ENCODE data around the gene MIER2.
"Not testable (repeated sequence)": the region's sequence is repeated elsewhere in the genome, so short reads cannot be mapped to it uniquely, and the experiment has no call there.

Gene MIER2, protein sequence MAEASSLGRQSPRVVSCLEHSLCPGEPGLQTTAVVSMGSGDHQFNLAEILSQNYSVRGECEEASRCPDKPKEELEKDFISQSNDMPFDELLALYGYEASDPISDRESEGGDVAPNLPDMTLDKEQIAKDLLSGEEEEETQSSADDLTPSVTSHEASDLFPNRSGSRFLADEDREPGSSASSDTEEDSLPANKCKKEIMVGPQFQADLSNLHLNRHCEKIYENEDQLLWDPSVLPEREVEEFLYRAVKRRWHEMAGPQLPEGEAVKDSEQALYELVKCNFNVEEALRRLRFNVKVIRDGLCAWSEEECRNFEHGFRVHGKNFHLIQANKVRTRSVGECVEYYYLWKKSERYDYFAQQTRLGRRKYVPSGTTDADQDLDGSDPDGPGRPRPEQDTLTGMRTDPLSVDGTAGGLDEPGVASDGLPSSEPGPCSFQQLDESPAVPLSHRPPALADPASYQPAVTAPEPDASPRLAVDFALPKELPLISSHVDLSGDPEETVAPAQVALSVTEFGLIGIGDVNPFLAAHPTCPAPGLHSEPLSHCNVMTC

DNA sequence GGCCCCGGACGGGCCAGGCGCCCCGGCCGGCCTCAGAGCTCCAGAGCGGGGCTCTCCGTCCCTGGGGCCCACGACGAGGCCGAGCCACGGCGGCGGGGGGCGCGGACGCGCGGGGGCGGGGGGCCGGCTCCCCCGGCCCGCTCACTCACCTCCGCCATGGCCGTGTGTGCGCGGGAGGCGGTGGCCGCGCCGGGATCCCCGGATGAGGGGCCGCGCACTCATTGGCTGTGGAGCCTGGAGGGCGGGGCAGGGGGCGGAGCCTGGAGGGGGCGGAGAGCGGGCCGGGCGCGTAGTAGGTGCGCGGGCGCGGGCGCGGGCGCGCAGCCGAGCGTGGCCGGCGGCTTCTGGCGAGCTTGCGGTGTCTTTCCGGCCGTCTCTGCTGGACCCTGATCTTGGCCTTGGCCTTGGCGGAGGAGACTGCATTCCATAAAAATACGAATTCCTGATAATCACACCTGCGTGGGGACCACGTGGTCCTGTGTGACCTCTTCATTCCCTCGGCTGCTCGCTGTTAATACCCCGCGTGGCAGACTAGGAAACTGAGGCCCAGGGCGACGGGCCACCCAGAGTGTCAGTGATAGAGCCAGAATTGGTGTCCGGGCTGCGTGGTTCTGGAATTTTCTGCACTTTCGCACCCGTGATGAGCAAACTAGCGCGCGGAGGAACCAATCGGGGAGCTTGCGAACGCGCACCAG is at the start of gene MIER2:
Gene MIER2 (minus strand): TSS at position 172 of the 695 bp plus-strand sequence. CDS start 14 bp downstream, at position 158.
- DNase-seq: peak in 1 of 2 experiments; percentile 16

DNA sequence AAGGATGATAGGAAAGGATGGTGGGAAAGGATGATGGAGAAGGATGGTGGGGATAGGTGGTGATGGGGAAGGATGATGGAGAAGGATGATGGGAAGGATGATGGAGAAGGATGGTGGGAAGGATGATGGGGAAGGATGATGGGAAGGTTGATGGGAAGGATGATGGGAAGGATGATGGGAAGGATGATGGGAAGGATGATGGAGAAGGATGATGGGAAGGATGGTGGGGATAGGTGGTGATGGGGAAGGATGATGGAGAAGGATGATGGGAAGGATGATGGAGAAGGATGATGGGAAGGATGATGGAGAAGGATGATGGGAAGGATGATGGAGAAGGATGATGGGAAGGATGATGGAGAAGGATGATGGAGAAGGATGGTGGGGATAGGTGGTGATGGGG is 49.0 kb upstream of the MIER2 start:
- DNase-seq: not testable (repeated sequence)

DNA sequence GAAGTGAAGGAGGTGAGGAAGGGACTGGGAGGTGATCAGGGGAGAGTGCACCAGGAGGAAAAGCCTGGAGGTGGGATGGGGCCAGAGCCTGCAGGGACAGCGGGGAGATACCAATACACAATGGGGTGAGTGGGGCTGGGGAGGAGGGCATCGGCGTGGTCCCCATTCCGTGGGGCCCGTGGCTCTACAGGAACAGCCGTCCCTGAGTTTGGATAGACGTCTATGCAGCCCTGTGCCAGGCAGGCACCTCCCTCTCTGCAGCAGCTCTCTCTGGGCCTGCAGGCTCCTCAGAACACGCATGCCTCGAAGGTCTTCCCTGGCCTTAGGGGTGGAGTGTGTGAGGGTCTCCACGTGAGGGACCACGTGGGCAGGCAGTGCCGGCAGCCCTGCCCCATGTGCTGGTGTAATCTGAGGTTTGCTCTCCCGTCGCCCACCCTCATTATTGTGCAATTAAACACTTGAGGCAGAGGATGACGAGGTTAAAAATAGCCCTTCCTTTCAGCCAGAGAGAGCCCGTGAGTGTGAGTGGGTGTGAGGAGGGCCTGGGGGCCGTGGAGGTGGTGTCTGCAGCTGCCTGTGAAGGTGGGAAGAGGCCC is 47.9 kb upstream of the MIER2 start:
- no peak for DNase-seq

DNA sequence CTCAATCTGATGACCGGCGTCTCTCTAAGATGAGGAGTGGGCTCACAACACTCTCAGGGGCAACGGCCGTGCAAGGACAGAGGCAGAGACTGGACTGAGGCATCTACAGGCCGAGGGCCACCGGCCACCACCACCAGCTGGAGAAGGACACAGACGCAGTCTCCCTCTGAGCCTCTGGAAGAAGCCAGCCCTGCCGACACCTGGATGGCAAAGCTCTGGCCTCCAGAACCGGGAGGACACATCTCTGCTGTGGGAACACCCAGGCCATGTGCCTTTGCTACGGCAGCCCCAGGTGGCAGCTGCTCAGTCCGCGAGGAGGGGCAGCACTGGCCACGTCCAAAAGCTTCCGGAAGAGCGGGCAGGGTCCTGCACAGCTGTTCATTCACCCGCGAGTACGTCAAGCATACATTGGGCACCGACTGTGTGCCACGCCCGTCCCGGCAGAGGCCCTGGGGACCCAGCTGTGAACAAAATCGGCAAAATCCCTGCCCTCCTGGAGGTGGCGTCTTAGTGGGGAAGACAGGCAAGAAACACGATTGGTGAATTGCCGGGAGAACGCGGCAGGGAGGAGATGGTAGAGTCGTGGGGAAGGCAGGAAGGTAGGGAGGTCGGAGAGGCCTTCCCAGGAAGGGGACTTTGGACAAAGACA is 47.3 kb upstream of the MIER2 start:
- no peak for DNase-seq

DNA sequence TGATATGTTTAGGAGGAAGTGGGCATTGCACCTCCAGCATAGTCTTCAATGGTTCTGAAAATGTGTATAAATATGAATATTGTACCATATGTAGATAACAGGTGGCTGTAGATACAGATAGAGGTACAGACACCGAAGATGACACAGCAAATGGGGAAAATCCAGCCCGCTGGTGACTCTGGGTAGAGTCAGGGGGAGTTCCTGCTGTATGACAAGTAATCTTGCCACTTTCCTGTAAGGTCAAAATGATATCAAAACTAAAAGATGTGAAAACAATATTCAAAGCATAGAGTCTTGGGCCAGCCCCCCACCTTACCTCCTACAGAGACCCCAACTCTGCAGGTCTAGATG is 46.6 kb upstream of the MIER2 start:
- DNase-seq: no peak

DNA sequence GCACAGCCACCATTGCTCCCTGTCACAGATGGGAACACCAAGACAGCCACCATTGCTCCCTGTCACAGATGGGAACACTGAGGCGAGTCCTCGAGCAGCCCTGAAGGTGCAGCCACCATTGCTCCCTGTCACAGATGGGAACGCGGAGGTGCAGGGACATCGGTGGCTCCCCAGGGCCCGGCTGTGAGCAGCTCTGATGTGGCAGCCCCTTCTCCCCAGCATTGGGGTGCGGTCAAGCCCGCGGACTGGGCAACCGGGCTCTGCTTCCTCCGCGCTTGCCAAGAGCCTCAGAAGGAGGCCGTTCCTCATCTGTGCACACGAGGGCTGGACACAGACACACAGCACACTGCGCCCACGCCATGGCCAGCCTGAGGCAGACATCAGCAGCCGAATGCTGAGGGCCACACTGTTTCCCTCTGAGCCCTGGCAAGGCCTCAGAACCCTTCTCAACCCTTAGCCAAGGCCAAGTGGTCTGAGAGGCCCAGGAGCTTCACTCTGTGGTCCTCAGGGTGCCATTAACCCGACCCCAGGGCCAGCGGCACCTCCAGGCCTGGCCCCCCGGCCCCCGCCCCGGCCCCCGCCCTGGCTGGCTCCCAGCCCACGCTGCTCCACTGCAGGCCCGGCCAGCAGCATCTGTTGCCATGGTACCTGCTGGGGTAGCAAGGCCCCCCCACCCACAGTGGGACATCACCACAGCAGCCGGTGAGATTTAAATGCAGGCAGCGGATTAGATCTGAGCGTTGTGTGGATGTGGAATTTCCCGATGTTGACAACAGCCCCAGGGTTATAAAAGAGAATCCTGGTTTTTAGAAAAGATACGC is 46.0 kb upstream of the MIER2 start:
- DNase-seq: no peak

DNA sequence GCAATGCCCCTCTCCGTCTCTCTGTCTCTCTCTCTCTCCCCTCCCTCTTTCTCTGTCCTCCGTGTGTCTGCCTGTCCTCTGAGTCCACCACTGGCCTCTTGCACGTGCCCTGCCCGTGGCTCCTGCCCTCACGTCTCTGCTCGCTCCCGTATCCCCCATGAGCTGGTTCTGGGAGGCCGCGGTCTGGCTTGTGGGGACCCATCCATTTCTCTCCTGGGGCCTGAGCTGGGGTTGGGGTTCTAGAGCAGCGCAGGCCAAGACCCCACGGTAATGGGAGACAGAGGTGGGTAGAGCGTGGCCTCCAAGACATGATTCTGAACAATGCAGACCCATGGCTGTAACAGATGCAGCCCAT is 45.3 kb upstream of the MIER2 start:
- DNase-seq: no peak

DNA sequence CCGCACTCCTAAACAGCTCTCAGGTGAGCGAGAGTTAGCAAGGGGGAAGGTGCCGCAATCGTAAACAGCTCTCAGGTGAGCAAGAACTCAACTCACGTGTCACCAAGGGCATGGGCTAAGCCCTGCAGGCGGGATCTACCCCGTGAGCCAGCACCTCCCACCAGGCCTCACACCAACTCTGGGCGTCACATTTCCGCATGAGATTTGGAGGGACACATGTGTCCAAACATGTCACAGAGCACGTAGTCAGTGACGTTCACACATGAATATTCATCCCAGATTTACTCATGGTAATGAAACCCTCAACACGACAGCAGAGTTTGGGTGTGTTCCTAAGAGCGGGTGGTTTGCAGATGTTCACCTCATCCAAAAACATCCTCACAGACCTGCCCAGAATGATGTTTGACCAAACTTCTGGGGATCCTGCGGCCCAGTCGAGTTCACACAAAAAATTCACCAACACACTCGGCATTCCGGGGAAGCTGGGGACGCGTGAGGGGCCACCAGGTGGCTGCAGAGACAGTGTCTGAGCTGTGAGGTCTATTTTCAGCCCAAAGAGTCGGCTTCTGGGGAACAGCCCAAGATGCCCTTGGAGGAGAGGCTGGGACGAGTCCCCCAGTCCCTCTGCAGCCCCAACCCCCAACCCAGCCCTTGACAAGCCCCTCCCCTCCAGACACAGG is 44.8 kb upstream of the MIER2 start:
- no peak for DNase-seq

DNA sequence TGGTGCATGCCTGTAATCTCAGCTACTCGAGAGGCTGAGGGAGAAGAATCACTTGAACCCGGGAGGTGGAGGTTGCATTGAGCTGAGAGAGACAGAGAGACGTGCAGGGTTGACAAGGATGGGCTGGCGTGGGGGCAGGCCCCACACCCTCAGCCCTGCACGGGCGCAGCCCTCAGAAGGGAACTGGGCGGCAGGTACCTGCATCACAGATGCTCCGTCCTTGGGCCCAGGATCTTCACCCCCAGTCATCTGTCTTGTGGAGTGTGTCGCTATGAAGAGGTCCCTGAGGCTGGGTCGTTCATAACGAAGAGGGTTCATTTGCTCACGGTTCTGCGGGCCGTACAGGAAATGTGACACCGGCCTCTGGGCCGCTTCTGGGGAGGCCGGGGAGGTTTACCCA is 44.1 kb upstream of the MIER2 start:
- no peak for DNase-seq

DNA sequence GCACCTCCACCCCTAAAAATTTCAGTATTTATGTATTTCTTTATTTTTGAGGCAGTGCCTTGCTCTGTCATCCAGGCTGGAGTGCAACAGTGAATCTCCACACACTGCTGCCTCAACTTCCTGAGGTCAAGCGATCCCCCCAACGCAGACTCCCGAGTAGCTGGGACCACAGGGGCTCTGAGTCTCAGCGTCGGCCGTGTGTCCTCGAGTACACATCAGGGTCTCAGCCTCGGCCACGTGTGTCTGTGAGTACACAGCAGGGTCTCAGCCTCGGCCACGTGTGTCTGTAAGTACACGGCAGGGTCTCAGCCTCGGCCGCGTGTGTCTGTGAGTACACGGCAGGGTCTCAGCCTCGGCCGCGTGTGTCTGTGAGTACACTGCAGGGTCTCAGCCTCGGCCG is 43.2 kb upstream of the MIER2 start:
- no peak for DNase-seq

DNA sequence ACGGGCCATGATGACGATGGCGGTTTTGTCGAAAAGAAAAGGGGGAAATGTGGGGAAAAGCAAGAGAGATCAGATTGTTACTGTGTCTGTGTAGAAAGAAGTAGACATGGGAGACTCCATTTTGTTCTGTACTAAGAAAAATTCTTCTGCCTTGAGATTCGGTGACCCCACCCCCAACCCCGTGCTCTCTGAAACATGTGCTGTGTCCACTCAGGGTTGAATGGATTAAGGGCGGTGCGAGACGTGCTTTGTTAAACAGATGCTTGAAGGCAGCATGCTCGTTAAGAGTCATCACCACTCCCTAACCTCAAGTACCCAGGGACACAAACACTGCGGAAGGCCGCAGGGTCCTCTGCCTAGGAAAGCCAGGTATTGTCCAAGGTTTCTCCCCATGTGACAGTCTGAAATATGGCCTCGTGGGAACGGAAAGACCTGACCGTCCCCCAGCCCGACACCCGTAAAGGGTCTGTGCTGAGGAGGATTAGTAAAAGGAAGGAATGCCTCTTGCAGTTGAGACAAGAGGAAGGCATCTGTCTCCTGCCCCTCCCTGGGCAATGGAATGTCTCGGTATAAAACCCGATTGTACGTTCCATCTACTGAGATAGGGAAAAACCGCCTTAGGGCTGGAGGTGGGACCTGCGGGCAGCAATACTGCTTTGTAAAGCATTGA is 42.2 kb upstream of the MIER2 start:
- peak in 1 of 2 experiments; percentile 22 for DNase-seq

DNA sequence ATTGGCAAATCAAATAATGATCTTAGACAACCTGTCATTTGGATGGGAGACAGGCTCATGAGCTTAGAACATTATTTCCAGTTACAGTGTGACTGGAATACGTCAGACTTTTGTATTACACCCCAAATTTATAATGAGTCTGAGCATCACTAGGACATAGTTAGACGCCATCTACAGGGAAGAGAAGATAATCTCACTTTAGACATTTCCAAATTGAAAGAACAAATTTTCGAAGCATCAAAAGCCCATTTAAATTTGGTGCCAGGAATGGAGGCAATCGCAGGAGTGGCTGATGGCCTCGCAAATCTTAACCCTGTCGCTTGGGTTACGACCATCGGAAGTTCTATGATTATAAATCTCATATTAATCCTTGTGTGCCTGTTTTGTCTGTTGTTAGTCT is 41.6 kb upstream of the MIER2 start:
- DNase-seq: not testable (repeated sequence)

DNA sequence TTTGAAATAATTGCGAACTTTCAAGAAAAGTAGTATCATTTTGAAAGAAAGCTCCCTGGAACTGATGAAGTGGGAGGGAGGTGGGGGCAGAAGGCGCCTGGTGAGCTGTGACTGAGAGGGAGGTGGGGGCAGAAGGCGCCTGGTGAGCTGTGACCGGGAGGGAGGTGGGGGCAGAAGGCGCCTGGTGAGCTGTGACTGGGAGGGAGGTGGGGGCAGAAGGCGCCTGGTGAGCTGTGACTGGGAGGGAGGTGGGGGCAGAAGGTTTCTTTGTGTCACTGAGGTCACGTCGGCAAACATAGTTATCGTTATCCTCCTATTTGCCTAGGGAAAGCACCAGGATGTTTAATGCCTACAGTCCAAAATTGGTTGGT is 40.2 kb upstream of the MIER2 start:
- no peak for DNase-seq

DNA sequence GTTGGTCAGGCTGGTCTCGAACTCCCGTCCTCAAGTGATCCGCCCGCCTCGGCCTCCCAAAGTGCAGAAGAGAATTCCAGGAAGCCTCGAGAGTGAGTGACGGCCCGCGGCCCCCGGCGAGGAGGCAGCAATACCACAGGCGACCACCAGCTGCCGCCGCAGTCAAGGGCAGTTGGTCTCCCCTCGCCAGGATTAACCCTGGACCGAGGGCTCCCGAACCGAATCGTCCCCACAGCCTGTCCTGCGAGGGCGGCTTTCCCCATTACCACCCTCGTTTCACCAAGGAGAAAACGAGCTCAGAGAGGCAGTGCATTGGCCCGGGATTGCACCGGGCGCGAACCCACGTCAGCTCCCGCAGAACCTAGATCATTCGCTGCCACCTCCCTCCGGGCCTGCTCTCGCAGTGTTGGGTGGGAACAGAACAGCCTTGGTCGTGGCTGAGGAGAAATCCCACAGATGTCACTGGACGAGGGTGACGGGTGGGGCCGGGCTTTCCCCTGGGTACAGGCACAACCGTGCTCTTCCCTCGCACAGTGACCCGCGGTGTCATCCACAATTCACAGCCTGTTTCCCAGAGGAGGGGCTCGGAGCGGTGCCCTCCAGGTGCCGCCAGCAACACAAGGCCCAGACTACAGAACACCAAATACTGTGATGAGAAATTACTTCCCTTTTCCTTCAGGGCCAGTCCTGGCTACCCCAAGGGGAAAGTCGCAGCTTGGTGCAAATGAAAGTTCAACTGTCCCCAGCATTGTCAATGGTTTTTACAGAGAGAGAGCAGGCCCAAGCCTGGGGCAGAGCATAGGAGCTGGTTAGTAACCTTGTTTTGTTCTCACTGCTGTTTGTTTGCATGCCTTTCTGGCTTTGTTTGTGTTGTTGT is 39.6 kb upstream of the MIER2 start:
- DNase-seq: no peak

DNA sequence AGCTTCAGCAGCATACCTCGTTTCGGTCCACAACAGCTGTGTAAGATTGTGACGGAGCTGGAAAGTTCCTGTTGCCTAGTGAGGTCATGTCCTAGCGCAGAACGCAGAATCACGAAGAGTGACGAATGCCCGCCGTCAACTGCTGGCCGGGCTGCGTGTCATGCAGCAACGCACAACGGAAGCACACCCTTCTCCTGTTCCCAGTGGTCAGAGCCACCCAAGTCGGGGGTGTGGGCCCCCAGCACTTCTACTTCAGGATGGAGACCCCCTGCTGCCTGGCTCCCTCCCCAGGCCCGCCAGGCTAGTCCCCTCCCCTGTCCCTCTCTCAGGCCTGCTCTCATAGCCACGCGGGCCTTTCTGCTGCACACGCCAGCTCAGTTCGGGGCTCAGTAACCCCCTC is 38.4 kb upstream of the MIER2 start:
- DNase-seq: no peak

DNA sequence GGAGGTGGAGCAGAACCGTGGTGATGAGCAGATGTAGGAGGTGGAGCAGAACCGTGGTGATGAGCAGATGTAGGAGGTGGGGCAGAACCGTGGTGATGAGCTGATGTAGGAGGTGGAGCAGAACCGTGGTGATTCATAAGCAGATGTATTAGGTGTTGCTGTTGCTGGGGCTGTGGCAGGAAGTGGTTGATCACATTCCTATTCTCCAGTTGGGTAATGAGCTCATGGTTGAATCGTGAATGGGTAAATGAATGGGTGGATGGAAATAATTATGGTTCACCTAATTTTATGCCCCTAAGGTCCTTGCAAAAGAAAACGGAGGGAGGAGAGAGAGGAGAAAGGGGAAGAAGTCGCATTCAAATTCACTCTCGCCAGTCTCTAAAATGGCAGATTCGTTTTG is 38.0 kb upstream of the MIER2 start:
- not testable (repeated sequence) for DNase-seq

DNA sequence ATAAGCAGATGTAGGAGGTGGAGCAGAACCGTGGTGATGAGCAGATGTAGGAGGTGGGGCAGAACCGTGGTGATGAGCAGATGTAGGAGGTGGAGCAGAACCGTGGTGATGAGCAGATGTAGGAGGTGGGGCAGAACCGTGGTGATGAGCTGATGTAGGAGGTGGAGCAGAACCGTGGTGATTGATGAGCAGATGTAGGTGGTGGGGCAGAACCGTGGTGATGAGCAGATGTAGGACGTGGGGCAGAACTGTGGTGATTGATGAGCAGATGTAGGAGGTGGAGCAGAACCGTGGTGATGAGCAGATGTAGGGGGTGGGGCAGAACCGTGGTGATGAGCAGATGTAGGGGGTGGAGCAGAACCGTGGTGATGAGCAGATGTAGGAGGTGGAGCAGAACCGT is 37.3 kb upstream of the MIER2 start:
- DNase-seq: not testable (repeated sequence)

DNA sequence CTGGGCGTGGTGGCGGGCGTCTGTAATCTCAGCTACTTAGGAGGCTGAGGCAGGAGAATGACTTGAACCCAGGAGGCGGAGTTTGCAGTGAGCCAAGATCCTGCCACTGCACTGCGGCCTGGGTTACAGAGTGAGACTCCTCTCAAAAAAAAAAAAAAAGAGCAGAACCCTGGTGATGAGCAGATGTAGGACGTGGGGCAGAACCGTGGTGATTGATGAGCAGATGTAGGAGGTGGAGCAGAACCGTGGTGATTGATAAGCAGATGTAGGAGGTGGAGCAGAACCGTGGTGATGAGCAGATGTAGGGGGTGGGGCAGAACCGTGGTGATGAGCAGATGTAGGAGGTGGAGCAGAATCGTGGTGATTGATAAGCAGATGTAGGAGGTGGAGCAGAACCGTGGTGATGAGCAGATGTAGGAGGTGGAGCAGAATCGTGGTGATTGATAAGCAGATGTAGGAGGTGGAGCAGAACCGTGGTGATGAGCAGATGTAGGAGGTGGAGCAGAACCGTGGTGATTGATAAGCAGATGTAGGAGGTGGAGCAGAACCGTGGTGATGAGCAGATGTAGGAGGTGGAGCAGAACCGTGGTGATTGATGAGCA is 36.1 kb upstream of the MIER2 start:
- not testable (repeated sequence) for DNase-seq

DNA sequence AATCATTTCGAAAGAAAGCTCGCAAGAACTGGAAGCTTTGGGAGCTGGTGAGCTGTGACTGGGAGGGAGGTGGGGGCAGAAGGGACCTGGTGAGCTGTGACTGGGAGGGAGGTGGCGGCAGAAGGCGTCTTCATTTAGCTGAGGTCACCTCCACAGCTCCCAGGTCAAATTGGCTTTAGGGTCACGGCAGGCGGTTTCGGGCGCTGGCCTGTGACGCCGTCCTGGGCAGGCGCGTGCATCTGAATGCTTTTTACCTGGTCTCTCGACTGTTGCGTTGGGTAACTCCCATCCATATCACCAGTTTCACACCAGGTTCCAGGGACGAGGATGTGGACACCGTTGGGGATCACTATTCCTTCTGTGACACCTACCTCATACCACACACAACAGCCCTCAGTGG is 35.2 kb upstream of the MIER2 start:
- no peak for DNase-seq

DNA sequence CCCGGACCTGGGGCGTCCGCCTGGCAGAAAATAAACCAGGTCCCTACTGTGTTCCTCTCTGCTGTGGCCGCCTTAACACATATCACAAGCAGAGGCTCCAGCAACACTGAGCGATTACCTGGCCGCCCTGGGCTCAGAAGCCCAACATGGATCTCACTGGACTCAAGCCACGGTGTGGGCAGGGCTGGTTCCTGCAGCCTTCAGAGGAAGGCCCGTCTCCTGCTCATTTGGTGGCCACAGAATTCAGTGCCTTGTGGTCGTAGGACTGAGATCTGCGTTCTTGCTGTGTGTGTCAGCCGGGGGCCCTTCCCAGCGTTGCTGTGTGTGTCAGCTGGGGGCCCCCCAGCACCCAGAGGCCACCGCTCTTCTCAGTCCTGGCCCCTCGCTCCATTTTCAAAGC is 34.1 kb upstream of the MIER2 start:
- DNase-seq: no peak
